ENCODE results near the gene FOS.

Gene FOS

GRCh38 chr14:75252254-75252837, 26.3 kb upstream of the FOS start:
- DNase-seq = no peak

GRCh38 chr14:75254381-75254822, 24.2 kb upstream of the FOS start:
- no peak for DNase-seq

GRCh38 chr14:75254901-75255584, 23.6 kb upstream of the FOS start:
- DNase-seq = no peak

GRCh38 chr14:75258079-75258802, 20.4 kb upstream of the FOS start:
- no peak for DNase-seq

DNA sequence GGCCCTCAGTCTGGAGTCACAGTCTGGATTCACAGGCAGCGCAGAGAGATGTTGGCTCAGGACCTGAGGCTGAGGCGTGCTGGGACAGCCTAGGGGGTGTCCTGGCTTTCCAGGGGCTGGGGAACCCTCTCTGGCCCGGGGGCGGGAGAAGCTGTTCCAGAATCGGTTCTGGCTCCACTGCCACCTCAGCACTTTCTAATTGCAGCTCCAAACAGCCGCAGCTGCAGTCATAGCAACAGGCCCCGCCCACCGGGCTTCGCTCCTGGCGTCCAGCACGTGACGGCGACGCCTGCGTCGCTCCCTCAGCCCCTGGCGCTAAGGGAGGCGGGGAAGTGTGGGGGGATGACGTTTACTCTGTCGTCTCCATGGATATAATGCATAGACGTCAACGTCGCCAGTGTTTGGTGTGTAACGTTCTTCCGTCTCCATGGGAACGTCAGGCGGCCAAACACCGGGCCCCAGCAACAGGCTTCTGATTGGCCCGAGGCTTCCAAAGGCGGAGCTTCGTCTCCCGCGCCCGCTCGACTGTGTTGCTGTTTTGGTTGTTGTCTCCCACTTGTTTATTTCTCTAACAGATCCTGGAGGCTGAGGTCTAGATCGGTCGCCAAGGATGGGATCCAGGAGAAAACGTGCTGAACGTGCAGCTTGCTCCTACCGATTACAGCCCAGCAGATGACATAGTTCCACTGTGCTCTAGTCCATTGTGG, 19.7 kb upstream of the FOS start:
- peak; percentile 70 for DNase-seq

DNA sequence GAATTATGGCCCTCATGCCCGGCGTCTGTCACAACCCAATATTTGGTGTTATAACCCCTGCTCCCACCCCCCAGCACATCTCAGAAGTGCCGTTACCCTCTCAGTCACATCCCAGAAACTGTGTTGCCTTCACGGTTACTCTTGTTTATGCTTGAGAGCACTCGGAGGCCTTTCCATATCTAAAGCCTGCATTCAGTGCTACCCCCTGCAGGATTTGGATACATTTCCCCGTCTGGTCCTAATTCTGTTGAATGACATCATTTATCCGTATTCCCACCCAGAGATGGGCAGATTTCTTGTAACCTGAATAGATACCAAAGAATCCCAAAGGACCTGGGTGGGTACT, 19.1 kb upstream of the FOS start:
- DNase-seq = no peak

DNA sequence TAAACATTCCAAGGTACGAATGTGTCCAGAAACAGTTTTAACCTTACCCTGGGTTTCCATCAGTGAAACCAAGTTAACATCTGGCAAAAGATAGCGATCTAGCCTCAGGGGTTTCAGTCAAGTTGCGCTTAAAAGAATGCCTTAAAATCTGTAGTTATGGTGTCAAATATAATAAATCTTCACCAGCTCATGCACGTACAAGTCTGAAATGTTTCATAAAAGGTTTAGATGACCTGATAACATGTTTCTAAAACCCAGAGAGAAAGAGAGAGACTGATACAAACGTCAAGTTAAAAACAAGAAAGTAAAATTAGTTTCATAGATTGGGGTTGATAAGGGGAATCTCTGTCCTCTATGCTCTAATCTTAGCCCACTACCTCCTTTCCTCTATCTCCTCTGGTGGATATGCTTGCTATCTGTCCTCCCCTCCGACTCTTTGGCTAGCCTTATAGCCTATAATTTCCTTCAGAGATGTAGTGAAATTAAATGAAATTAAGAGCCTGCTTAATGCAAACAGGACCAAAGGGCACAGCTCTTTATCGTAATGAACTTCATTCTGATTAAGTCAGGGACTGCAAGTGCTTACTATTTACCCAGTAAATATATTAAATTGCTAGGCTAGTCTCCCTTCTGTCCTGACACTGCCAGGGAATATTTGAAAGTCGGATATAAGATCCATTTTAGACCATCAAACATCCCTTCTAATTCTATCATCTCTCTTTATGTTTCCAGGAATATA, 18.4 kb upstream of the FOS start:
- no peak for DNase-seq

GRCh38 chr14:75261820-75262219, 16.8 kb upstream of the FOS start:
- DNase-seq = no peak

GRCh38 chr14:75262641-75263040, 16.0 kb upstream of the FOS start:
- no peak for DNase-seq

GRCh38 chr14:75264036-75264435, 14.6 kb upstream of the FOS start:
- no peak for DNase-seq

DNA sequence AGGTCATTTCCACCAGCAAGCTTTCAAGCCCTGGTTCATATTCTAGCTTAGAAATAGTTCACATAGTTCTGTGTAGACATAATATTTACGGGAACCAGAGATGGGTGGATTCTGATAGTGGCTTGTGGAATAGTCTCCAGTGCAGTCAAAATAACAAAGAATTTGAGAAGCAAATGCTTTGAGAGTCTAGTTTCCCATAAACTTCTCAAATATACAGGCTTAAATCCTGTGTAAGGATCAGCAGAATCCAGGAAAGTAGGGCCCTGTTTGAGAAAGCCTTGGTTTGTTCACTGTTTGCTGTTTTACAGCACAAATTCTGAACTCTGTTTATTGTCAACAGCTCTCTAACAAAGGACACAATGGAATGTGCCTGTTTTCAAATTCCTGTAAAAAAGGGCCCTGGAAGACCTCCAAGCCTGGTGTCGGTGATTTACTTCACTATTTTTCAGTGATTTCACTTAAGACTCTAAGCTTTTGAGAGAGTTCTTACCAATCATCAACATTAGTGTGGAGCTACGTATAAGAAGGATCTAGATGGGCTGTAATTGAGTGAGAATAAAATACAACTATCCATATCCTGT, 11.4 kb upstream of the FOS start:
- DNase-seq = no peak

DNA sequence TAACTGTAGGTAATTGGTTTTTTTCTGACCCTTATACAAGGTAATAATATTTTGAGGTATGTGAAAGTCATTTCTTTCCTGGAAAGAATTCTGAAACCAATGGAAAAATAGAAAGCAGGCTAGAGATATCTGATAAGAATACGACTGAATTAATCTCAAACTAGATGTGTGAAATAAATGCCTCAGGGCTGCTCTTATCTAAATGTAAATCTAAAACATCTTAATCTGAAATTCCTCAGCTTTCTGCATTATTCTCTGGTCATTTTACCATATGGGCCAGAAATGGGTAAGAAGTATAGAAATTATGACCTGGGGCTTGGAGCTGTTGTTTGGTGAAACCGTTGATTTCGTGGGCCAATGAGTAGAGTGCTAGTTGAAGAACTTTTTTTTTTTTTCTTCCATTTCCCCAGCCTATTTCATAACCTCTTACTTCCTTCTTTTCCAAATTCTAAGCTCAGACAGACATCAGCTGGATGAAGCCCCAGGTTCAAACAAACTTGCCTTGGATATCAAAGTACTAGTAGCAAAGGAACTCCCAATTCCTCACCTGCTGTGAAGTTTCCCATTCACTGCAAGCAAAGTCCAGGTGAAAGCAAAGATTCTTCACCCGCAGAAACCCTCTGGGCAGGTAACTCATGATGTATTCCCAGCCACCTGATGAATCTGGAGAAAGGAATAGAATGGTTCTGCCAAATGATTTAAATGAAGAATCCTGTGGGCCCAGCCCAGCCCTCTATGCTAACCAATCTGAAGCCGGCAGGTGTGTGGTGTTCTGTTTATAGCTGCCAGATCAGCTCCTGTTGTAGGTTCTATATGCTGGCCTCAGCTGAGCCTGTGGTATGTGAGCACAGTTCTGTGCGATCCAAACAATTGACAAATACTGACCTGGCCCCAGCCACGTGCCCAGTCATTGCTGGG, 9.7 kb upstream of the FOS start:
- no peak for DNase-seq

DNA sequence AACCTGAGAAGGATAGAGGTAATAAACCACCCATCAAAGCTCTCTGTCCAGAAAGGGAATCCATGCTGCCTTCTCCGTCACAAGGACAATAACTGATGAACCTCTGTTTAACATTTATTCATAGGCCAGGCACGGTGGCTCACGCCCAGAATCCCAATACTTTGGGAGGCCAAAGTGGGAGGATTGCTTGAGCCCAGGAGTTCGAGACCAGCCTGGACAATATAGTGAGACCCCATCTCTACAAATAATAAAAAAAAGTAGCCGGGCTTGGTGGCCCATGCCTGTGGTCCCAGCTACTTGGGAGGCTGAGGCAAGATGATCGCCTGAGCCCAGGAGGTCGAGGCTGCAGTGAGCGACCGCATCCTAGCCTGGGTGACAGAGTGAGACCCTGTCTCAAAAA, 7.1 kb upstream of the FOS start:
- DNase-seq = no peak

- no peak for DNase-seq
Measured at GRCh38 chr14:75273272-75274049, 5.2 kb upstream of the FOS start.

GRCh38 chr14:75274050-75274898, 4.4 kb upstream of the FOS start:
- no peak for DNase-seq

- no peak for DNase-seq
Measured at GRCh38 chr14:75274899-75275569, 3.6 kb upstream of the FOS start.

- DNase-seq = no peak
Measured at GRCh38 chr14:75275598-75275997, 3.0 kb upstream of the FOS start.

DNA sequence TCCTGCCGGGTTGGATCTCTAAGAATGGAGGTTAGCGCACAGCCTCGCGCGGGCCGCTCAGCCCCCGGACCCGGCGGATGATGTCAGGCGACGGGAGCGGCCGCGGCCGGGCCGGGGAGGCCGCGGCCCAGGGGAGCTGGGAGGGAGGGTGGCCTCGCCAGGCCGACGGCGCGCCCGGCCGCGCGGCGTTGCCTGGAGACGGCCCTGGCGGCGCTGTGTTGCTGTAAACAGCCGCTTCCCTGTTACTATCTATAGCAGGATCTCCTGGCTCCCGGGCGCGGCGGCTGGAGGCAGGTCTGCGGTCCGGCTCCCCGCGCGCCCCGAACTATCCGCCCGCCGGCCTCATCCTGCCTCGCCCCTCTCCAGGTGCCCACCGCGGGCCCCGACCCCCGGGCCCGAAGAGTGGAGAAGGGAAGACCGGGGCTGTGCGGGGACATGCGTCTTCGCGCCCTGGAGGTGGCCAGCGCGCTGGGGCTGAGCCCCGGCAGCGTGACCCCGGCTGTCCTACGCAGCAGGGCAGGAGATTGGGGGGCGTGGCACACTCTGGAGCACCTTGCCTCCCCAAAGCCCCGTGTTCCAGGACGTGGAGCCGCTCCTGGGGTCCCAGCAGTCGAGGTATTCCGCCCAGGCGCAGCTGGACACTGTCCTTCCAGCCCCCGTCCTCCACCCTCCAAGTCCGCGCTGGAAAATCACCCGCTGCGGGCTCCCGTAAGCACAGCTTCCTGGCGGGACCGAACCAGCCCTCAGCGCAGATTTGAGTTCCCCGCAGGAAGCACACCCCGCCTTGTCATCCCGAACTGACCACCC, 1.4 kb upstream of the FOS start:
- DNase-seq = peak; percentile 73

All from 8988T (cell line).